Left ventricle myocardium inferior (tissue), 1 donor: ENCODE data around the gene RERE. TPM values are rescaled to one million over a fixed set of nuclear protein-coding genes. Genes with fewer than 3 reads are reported as not detected.
"Not testable (repeated sequence)": the region's sequence is repeated elsewhere in the genome, so short reads cannot be mapped to it uniquely, and the experiment has no call there.

Experiments
- DNase-seq: peaks from one replicate; pipeline ENCODE4 v3.0.0-alpha.2; 2020
- H3K27ac ChIP-seq: fragments of 200-600 bp; replicated peaks from 2 replicates; pipeline ENCODE4 v1.8.0; 2021
- H3K27me3 ChIP-seq: fragments of 200-600 bp; 2 replicates; pipeline ENCODE4 v1.8.0; 2021; ENCODE audit warnings: low read depth
- H3K36me3 ChIP-seq: fragments of 200-600 bp; 2 replicates; pipeline ENCODE4 v1.8.0; 2021
- H3K4me1 ChIP-seq: fragments of 200-600 bp; 2 replicates; pipeline ENCODE4 v1.8.0; 2021
- H3K4me3 ChIP-seq: fragments of 200-600 bp; 2 replicates; pipeline ENCODE4 v1.8.0; 2021; ENCODE audit warnings: mild to moderate bottlenecking, moderate library complexity
- H3K9me3 ChIP-seq: fragments of 200-600 bp; replicated peaks from 2 replicates; pipeline ENCODE4 v1.8.0; 2021
- intact Hi-C: fragments of 100-400 bp; cut with micrococcal nuclease; formaldehyde crosslinking; loops from one replicate; pipeline ENCODE4 v1.11.0; 2022
- total RNA-seq: library from RNA; stranded (reverse); fragmentation: NEBNext Ultra II Directional; extraction: Animal tissue kit (Norgen Biotek cat#: 25700); gene quantifications from one replicate; pipeline ENCODE4 v1.2.1, GENCODE V29; 2021
- TF ChIP-seq, protein P1 (sequence below): fragments of 200-600 bp; IDR thresholded peaks from 2 replicates; pipeline ENCODE4 v1.8.0; 2021; ENCODE audit warnings: antibody characterized with exemption, mild to moderate bottlenecking, borderline replicate concordance
- donor health status: DM: no; HTN: yes; CAD: no; lungs with severe emphysema.

Gene RERE
- total RNA-seq, 1 donor from 2014 or later, result 141 TPM

GRCh38 chr1:8835941-8836643 is 18.7 kb upstream of the RERE start:
- Histone ChIP-seq H3K27me3 (no peaks in the 10 kb centered on the region), H3K9me3 (no peaks in the 10 kb centered on the region), H3K4me3 (no peak overlapping the region), H3K27ac (no peak overlapping the region), H3K4me1 (no peaks in the 10 kb centered on the region), H3K36me3 (no peaks in the 10 kb centered on the region)
- TF ChIP-seq, protein P1, sequence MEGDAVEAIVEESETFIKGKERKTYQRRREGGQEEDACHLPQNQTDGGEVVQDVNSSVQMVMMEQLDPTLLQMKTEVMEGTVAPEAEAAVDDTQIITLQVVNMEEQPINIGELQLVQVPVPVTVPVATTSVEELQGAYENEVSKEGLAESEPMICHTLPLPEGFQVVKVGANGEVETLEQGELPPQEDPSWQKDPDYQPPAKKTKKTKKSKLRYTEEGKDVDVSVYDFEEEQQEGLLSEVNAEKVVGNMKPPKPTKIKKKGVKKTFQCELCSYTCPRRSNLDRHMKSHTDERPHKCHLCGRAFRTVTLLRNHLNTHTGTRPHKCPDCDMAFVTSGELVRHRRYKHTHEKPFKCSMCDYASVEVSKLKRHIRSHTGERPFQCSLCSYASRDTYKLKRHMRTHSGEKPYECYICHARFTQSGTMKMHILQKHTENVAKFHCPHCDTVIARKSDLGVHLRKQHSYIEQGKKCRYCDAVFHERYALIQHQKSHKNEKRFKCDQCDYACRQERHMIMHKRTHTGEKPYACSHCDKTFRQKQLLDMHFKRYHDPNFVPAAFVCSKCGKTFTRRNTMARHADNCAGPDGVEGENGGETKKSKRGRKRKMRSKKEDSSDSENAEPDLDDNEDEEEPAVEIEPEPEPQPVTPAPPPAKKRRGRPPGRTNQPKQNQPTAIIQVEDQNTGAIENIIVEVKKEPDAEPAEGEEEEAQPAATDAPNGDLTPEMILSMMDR, result no peak
- no peak for DNase-seq
- intact Hi-C loops, result no loop called here

DNA sequence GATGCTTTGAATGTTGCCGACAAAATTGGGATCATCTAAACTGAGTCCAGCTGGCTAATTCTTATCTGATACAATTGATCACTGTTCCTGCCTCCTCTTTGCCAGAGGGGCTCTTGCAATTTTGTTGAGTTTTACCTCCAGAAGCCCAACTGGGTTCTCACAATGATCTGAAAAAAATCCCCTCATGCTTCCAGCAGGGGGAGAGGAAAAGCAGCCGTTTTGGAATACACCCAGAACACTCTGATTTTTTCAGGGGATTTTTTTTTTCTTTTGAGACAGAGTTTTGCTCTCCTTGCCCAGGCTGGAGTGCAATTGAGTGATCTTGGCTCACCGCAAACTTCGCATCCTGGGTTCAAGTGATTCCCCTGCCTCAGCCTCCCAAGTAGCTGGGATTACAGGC is 13.9 kb upstream of the RERE start:
- Histone ChIP-seq H3K36me3 (no peaks in the 10 kb centered on the region), H3K27me3 (no peaks in the 10 kb centered on the region), H3K4me3 (no peak overlapping the region), H3K4me1 (no peaks in the 10 kb centered on the region), H3K27ac (no peak overlapping the region), H3K9me3 (no peaks in the 10 kb centered on the region)
- TF ChIP-seq, protein P1, result peak; percentile 26
- no peak for DNase-seq
- intact Hi-C loops, result no loop called here

DNA sequence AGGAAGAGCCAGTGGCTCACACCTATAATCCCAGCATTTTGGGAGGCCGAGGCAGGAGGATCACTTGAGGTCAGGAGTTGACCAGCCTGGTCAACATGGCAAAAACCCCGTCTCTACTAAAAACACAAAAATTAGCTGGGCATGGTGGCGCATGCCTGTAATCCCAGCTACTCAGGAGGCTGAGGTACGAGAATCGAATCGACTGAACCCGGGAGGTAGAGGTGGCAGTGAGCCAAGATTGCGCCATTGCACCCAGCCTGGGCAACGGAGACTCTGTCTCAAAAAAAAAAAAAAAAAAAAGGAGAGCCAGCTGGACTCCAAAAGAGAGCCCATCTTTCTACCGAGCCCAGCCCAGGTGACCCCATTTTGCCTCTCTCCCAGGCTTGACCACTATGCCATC is 13.3 kb upstream of the RERE start:
- H3K27ac ChIP-seq, H3K9me3 ChIP-seq, H3K4me1 ChIP-seq, DNase-seq, H3K36me3 ChIP-seq, intact Hi-C loops, H3K4me3 ChIP-seq, H3K27me3 ChIP-seq: not testable (repeated sequence)

GRCh38 chr1:8825985-8826481 is 8.6 kb upstream of the RERE start:
- Histone ChIP-seq H3K9me3 (no peaks in the 10 kb centered on the region), H3K27me3 (no peaks in the 10 kb centered on the region), H3K4me3 (no peak overlapping the region), H3K27ac (no peak overlapping the region), H3K36me3 (no peaks in the 10 kb centered on the region), H3K4me1 (peaks cover 23% of the 10 kb centered on the region)
- peak; percentile 25 for DNase-seq
- intact Hi-C loops, result no loop called here
- TF ChIP-seq, protein P1, result no peak

DNA sequence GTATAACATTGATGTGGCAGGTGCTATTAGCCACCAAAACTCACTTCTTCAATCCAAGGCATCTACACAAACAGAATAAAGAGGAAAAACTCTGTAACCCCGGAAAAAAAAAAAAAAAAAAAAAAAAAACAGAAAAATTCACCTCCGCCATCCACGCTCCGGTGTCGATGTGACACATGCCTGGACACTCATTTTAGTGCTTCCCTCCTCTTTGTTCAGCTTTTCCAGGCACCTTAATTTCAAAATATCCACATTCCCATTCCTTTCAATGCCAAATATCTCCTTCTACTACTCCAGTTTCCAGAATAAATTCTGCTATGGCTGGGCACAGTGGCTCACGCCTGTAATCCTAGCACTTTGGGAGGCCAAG is 5.8 kb upstream of the RERE start:
- DNase-seq, result no peak
- Histone ChIP-seq H3K4me3 (no peak overlapping the region), H3K27me3 (no peaks in the 10 kb centered on the region), H3K4me1 (peaks cover 31% of the 10 kb centered on the region), H3K36me3 (no peaks in the 10 kb centered on the region), H3K27ac (peak overlapping the region; percentile 79), H3K9me3 (no peaks in the 10 kb centered on the region)
- TF ChIP-seq, protein P1, result no peak
- intact Hi-C loops, result no loop called here
